IMR-90 (cell line): ENCODE measurements around the gene BMPER.

Experiments used
- BHLHE40 ChIP-seq: fragments of 150-350 bp; IDR thresholded peaks from 2 replicates; pipeline ENCODE4 v1.6.1; 2016; ENCODE audit warnings: mild to moderate bottlenecking, low read depth, low read length
- CEBPB ChIP-seq: IDR thresholded peaks from 2 replicates; pipeline ENCODE4 v1.6.1; 2012; ENCODE audit warnings: low read depth, low read length, improper control_type of control experiment
- FOS ChIP-seq: fragments of 150-350 bp; IDR thresholded peaks from 2 replicates; pipeline ENCODE4 v1.6.1; 2016; ENCODE audit warnings: low read depth, low read length
- MXI1 ChIP-seq: IDR thresholded peaks from 2 replicates; pipeline ENCODE4 v1.6.1; 2012; ENCODE audit warnings: low read depth, mild to moderate bottlenecking, low read length, moderate library complexity, borderline replicate concordance
- POLR2A ChIP-seq: IDR thresholded peaks from 2 replicates; pipeline ENCODE4 v1.6.1; 2012; ENCODE audit warnings: mild to moderate bottlenecking, low read depth, low read length
- RAD21 ChIP-seq: IDR thresholded peaks from 2 replicates; pipeline ENCODE4 v1.6.1; 2012; ENCODE audit warnings: low read length, improper control_type of control experiment
- RCOR1 ChIP-seq: IDR thresholded peaks from 2 replicates; pipeline ENCODE4 v1.6.1; 2012; ENCODE audit warnings: mild to moderate bottlenecking, low read length, improper control_type of control experiment; ENCODE audit not compliant: insufficient replicate concordance
- SMC3 ChIP-seq: fragments of 150-350 bp; IDR thresholded peaks from 2 replicates; pipeline ENCODE4 v1.6.1; 2016; ENCODE audit warnings: low read depth, mild to moderate bottlenecking, antibody characterized with exemption, low read length, moderate library complexity
- USF2 ChIP-seq: fragments of 150-350 bp; IDR thresholded peaks from 2 replicates; pipeline ENCODE4 v1.6.1; 2017; ENCODE audit warnings: mild to moderate bottlenecking, antibody characterized with exemption, low read length, low read depth
- TF ChIP-seq, protein P1 (sequence below): conservative IDR thresholded peaks from 2 replicates; pipeline ENCODE4 v1.5.1; 2012; ENCODE audit warnings: mild to moderate bottlenecking, low read depth, low read length, improper control_type of control experiment
- TF ChIP-seq, protein P2 (sequence below): fragments of 150-350 bp; IDR thresholded peaks from 2 replicates; pipeline ENCODE4 v1.6.1; 2016; ENCODE audit warnings: low read depth, mild to moderate bottlenecking, low read length, moderate library complexity, borderline replicate concordance

GRCh38 chr7:34115503-34115902, 210.2 kb downstream of the BMPER start:
- TF ChIP-seq USF2 (no peak), CEBPB (no peak), POLR2A (no peak), BHLHE40 (no peak), RCOR1 (no peak), RAD21 (no peak), SMC3 (no peak), FOS (no peak), MXI1 (no peak)
- TF ChIP-seq, protein P1, sequence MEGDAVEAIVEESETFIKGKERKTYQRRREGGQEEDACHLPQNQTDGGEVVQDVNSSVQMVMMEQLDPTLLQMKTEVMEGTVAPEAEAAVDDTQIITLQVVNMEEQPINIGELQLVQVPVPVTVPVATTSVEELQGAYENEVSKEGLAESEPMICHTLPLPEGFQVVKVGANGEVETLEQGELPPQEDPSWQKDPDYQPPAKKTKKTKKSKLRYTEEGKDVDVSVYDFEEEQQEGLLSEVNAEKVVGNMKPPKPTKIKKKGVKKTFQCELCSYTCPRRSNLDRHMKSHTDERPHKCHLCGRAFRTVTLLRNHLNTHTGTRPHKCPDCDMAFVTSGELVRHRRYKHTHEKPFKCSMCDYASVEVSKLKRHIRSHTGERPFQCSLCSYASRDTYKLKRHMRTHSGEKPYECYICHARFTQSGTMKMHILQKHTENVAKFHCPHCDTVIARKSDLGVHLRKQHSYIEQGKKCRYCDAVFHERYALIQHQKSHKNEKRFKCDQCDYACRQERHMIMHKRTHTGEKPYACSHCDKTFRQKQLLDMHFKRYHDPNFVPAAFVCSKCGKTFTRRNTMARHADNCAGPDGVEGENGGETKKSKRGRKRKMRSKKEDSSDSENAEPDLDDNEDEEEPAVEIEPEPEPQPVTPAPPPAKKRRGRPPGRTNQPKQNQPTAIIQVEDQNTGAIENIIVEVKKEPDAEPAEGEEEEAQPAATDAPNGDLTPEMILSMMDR = no peak
- TF ChIP-seq, protein P2, sequence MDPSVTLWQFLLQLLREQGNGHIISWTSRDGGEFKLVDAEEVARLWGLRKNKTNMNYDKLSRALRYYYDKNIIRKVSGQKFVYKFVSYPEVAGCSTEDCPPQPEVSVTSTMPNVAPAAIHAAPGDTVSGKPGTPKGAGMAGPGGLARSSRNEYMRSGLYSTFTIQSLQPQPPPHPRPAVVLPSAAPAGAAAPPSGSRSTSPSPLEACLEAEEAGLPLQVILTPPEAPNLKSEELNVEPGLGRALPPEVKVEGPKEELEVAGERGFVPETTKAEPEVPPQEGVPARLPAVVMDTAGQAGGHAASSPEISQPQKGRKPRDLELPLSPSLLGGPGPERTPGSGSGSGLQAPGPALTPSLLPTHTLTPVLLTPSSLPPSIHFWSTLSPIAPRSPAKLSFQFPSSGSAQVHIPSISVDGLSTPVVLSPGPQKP = no peak
